ENCODE results near the gene ARSG. TPM values are rescaled to one million over a fixed set of nuclear protein-coding genes. Genes with fewer than 3 reads are reported as not detected.

ARSG gene
- polyA plus RNA-seq, 3 donors = 15.5 to 19.3 (median 19.2) TPM

- Mint-ChIP-seq H3K9me3 (no peaks in the 10 kb centered on the region), H3K27ac (peak overlapping the region; percentile 8 to 80 (median 52)), H3K4me3 (peak overlapping the region; percentile 13 to 59), H3K4me1 (peaks cover 46% of the 10 kb centered on the region), H3K27me3 (ENCODE audit: low read depth in 3 of 3) (peaks cover 0 to 3% (median 1%) of the 10 kb centered on the region in 3 donors), H3K36me3 (peaks cover 47 to 50% of the 10 kb centered on the region in 2 donors)
- H3K4me1 ChIP-seq (ENCODE audit: control insufficient read depth in 1 of 2, insufficient read depth in 2 of 2, low read length in 2 of 2) = peaks cover 45 to 50% of the 10 kb centered on the region in 2 donors
- H4K20me1 ChIP-seq (ENCODE audit: insufficient read depth, low read length) = no peaks in the 10 kb centered on the region
- no peak overlapping the region for H2AFZ ChIP-seq (ENCODE audit: insufficient read depth, low read depth, low read length, poor library complexity, severe bottlenecking)
- no peak overlapping the region for H3K4me3 ChIP-seq (replicated peaks in 1 of 3; ENCODE audit: low read depth in 2 of 3, low read length in 3 of 3)
- intact Hi-C loops (cut with micrococcal nuclease) = loop anchor here (5.0 kb wide), 1 partner anchor 174 kb away; no protein-coding TSS in a partner anchor
- no peaks in the 10 kb centered on the region for H3K9me3 ChIP-seq (replicated peaks in 1 of 2; ENCODE audit: control insufficient read depth in 1 of 2, insufficient read depth in 1 of 2, low read length in 2 of 2)
- no peaks in the 10 kb centered on the region for H3K27me3 ChIP-seq (ENCODE audit: control insufficient read depth in 2 of 2, insufficient read depth in 2 of 2, low read length in 2 of 2)
- no peaks in the 10 kb centered on the region for H3K79me2 ChIP-seq (ENCODE audit: insufficient read depth, low read length)
- 69% methylated on average over 11 of the region's 20 CpGs for WGBS (ENCODE audit: insufficient coverage)
- no peak overlapping the region for H3K9ac ChIP-seq (ENCODE audit: insufficient read depth, low read length, poor library complexity, severe bottlenecking)
- H3K27ac ChIP-seq (ENCODE audit: low read depth in 1 of 2, low read length in 2 of 2) = no peak overlapping the region
- H3K36me3 ChIP-seq (replicated peaks in 1 of 2; ENCODE audit: control insufficient read depth in 1 of 2, insufficient read depth in 2 of 2, low read length in 2 of 2) = peaks cover 42 to 48% of the 10 kb centered on the region in 2 donors
- H3K4me2 ChIP-seq (replicated peaks; ENCODE audit: extremely low read depth, low read length, poor library complexity, severe bottlenecking) = no peak overlapping the region
- TF ChIP-seq, protein P1, sequence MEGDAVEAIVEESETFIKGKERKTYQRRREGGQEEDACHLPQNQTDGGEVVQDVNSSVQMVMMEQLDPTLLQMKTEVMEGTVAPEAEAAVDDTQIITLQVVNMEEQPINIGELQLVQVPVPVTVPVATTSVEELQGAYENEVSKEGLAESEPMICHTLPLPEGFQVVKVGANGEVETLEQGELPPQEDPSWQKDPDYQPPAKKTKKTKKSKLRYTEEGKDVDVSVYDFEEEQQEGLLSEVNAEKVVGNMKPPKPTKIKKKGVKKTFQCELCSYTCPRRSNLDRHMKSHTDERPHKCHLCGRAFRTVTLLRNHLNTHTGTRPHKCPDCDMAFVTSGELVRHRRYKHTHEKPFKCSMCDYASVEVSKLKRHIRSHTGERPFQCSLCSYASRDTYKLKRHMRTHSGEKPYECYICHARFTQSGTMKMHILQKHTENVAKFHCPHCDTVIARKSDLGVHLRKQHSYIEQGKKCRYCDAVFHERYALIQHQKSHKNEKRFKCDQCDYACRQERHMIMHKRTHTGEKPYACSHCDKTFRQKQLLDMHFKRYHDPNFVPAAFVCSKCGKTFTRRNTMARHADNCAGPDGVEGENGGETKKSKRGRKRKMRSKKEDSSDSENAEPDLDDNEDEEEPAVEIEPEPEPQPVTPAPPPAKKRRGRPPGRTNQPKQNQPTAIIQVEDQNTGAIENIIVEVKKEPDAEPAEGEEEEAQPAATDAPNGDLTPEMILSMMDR (IDR thresholded peaks at IDR 0.05) = peak; percentile 89
- DNase-seq = peak; percentile 65 to 76 (median 73)
Observed at GRCh38 chr17:68435876-68436842, 144.9 kb downstream of the ARSG start.

DNA sequence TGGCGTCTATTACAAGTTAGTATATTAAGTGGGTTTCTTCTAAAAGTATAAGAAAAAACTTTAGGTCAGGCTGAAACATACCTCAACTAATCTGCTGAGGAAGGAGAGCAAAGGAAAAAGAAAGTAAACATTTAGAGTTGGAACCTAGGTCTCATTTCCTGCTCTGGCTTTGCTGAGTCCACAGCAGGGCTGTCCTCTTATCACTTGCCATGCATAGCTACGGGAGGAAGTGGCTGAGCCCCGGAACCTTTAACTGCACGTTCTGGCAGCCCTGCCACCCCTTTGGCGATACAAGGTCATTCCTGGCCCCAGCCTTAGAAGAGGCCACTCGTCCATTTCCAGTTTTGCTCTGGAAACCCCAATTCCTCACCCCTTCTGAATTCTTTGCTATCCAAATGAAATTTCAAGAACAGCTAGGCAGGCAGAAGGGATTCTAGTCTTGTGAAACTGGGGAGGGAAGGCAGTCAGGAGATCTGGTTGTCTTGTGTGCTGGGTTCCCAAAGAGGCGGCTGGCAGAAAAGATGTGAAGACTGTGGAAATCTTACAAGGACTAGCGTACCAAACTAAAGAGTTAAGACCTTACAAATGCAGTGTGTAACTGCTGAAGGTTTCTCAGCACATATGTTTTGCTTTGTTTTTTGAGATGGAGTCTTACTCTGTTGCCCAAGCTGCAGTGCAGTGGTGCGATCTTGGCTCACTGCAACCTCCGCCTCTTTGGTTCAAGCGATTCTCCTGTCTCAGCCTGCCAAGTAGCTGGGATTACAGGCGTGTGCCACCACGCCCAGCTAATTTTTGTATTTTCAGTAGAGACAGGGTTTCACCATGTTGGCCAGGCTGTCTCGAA, 146.9 kb downstream of the ARSG start:
- peak; percentile 52 to 73 (median 65) for DNase-seq
- H3K4me1 ChIP-seq (ENCODE audit: control insufficient read depth in 1 of 2, insufficient read depth in 2 of 2, low read length in 2 of 2) = peaks cover 62 to 66% of the 10 kb centered on the region in 2 donors
- WGBS (ENCODE audit: insufficient coverage) = 57% methylated on average over 10 of the region's 14 CpGs
- Mint-ChIP-seq H3K27ac (peak overlapping the region; percentile 87 to 93 (median 89)), H3K27me3 (ENCODE audit: low read depth in 3 of 3) (no peaks in the 10 kb centered on the region), H3K4me1 (peaks cover 62% of the 10 kb centered on the region), H3K36me3 (peaks cover 30 to 38% of the 10 kb centered on the region in 2 donors), H3K4me3 (peak overlapping the region; percentile 68 to 82), H3K9me3 (no peaks in the 10 kb centered on the region)
- intact Hi-C loops (cut with micrococcal nuclease) = loop anchor here (5.0 kb wide), 1 partner anchor 176 kb away; no protein-coding TSS in a partner anchor
- TF ChIP-seq, protein P1 (IDR thresholded peaks at IDR 0.05) = no peak
- no peaks in the 10 kb centered on the region for H4K20me1 ChIP-seq (ENCODE audit: insufficient read depth, low read length)
- H3K27ac ChIP-seq (ENCODE audit: low read depth in 1 of 2, low read length in 2 of 2) = peak overlapping the region; percentile 81 to 89
- no peaks in the 10 kb centered on the region for H3K79me2 ChIP-seq (ENCODE audit: insufficient read depth, low read length)
- H3K9me3 ChIP-seq (replicated peaks in 1 of 2; ENCODE audit: control insufficient read depth in 1 of 2, insufficient read depth in 1 of 2, low read length in 2 of 2) = no peaks in the 10 kb centered on the region
- H3K9ac ChIP-seq (ENCODE audit: insufficient read depth, low read length, poor library complexity, severe bottlenecking) = peak overlapping the region; percentile 55
- peak overlapping the region; percentile 13 to 68 (median 49) for H3K4me3 ChIP-seq (replicated peaks in 1 of 3; ENCODE audit: low read depth in 2 of 3, low read length in 3 of 3)
- peak overlapping the region; percentile 70 for H3K4me2 ChIP-seq (replicated peaks; ENCODE audit: extremely low read depth, low read length, poor library complexity, severe bottlenecking)
- peaks cover 23 to 33% of the 10 kb centered on the region in 2 donors for H3K36me3 ChIP-seq (replicated peaks in 1 of 2; ENCODE audit: control insufficient read depth in 1 of 2, insufficient read depth in 2 of 2, low read length in 2 of 2)
- H2AFZ ChIP-seq (ENCODE audit: insufficient read depth, low read depth, low read length, poor library complexity, severe bottlenecking) = peak overlapping the region; percentile 70
- no peaks in the 10 kb centered on the region for H3K27me3 ChIP-seq (ENCODE audit: control insufficient read depth in 2 of 2, insufficient read depth in 2 of 2, low read length in 2 of 2)
